K562 (cell line): ENCODE data around the gene MILR1. TPM values are rescaled to one million over a fixed set of nuclear protein-coding genes. Genes with fewer than 3 reads are reported as not detected.
A peak's percentile ranks its signal among the peaks of the same experiment; 100 is the strongest.

Experiments used
- ATAC-seq: fragments of 200-7000 bp; cut with Tn5 transposase; 3 replicates; pipeline ENCODE4 v1.9.1; 2020; ENCODE audit warnings: moderate library complexity
- BruUV-seq: library from RNA; stranded (reverse); fragments of 400-500 nt; replicated peaks from 2 replicates; lab custom pipeline; 2021; lab: Mats Ljungman, UMichigan
- CTCF ChIA-PET: fragments of 300-600 bp; formaldehyde crosslinking; extraction: SDS; loops from one replicate; lab custom pipeline; 2021; ENCODE audit warnings: low intra/inter-chr PET ratio; lab: Yijun Ruan, JAX
- POLR2A ChIA-PET: fragments of 300-600, 350-650 bp; sonication (Branson Sonifier 250); formaldehyde crosslinking; extraction: SDS; loops from one replicate; lab custom pipeline; 2021; ENCODE audit warnings: antibody characterized with exemption, inconsistent platforms; lab: Yijun Ruan, JAX
- DNase-seq, 4 experiments: peaks; one replicate each; pipeline versions ENCODE4 v3.0.0 to v3.0.0-alpha.2; 2011 to 2018; ENCODE audit warnings: low spot score in 3 of 4, mixed read lengths in 3 of 4; ENCODE audit errors: extremely low read depth in 1 of 4
- FAIRE-seq: peaks from 2 replicates; lab custom pipeline; 2011; peaks lifted over from hg19 to GRCh38; lab: Jason Lieb, UNC
- H2AFZ ChIP-seq: 2 replicates; pipeline ENCODE4 v1.6.0; 2011; ENCODE audit warnings: low read depth, low read length, control low read depth, inconsistent platforms
- H3K27ac ChIP-seq: fragments of 200-600 bp; 3 replicates; pipeline ENCODE4 v1.8.0; 2011; ENCODE audit warnings: low read depth, mild to moderate bottlenecking, control low read depth, inconsistent platforms, low read length, moderate library complexity, mixed read lengths; ENCODE audit errors: extremely low read depth
- H3K27me3 ChIP-seq, 2 experiments: fragments of 300-600 bp in 1 of 2; 2 replicates in 1 of 2; 3 replicates in 1 of 2; pipeline versions ENCODE4 v1.6.0 to v1.8.0; 2011; ENCODE audit warnings: inconsistent platforms in 2 of 2, low read length in 2 of 2, mild to moderate bottlenecking in 1 of 2, mixed read lengths in 1 of 2, moderate library complexity in 1 of 2; ENCODE audit not compliant: control insufficient read depth in 2 of 2, insufficient read depth in 2 of 2
- H3K36me3 ChIP-seq: fragments of 300-600 bp; 3 replicates; pipeline ENCODE4 v1.8.0; 2011; ENCODE audit warnings: mild to moderate bottlenecking, low read length, inconsistent platforms; ENCODE audit not compliant: control insufficient read depth, insufficient read depth
- H3K4me1 ChIP-seq, 2 experiments: fragments of 200-600 bp in 1 of 2; replicated peaks in 1 of 2; 2 replicates in 1 of 2; 3 replicates in 1 of 2; pipeline versions ENCODE4 v1.5.1 to v1.8.0; 2011; ENCODE audit warnings: inconsistent platforms in 2 of 2, low read length in 2 of 2, mild to moderate bottlenecking in 1 of 2, mixed read lengths in 1 of 2, moderate library complexity in 1 of 2; ENCODE audit not compliant: control insufficient read depth in 2 of 2, insufficient read depth in 2 of 2
- H3K4me2 ChIP-seq: 2 replicates; pipeline ENCODE4 v1.6.1; 2011; ENCODE audit warnings: low read length, control low read depth, inconsistent platforms, mixed read lengths; ENCODE audit not compliant: insufficient read depth
- H3K4me3 ChIP-seq: fragments of 200-600 bp; sonication (generic), shearing (Covaris generic); 2 replicates; pipeline ENCODE4 v1.5.1; 2016; ENCODE audit warnings: control low read depth, inconsistent platforms
- H3K79me2 ChIP-seq: fragments of 200-600 bp; 3 replicates; pipeline ENCODE4 v1.8.0; 2011; ENCODE audit warnings: low read length, inconsistent platforms; ENCODE audit not compliant: control insufficient read depth, insufficient read depth
- H3K9ac ChIP-seq, 2 experiments: 2 replicates each; pipeline versions ENCODE4 v1.6.0 to v1.6.1; 2011; ENCODE audit warnings: low read depth in 2 of 2, low read length in 2 of 2, control low read depth in 1 of 2, inconsistent platforms in 1 of 2, mild to moderate bottlenecking in 1 of 2, mixed read lengths in 1 of 2; ENCODE audit not compliant: insufficient read depth in 1 of 2
- H3K9me1 ChIP-seq: one replicate; pipeline ENCODE4 v1.6.0; 2011; ENCODE audit warnings: inconsistent platforms, mild to moderate bottlenecking, low read length, moderate library complexity; ENCODE audit not compliant: control insufficient read depth, insufficient read depth
- H3K9me3 ChIP-seq: replicated peaks from 2 replicates; pipeline ENCODE4 v1.5.1; 2011; ENCODE audit warnings: low read depth, low read length, inconsistent platforms; ENCODE audit not compliant: control insufficient read depth, insufficient read depth
- H4K20me1 ChIP-seq: replicated peaks from 2 replicates; pipeline ENCODE4 v1.6.1; 2011; ENCODE audit warnings: low read length, inconsistent platforms, mixed read lengths; ENCODE audit not compliant: control insufficient read depth, insufficient read depth
- ARID2 ChIP-seq: fragments of 450-650 bp; IDR thresholded peaks from 2 replicates; pipeline ENCODE4 v1.6.1; 2017; ENCODE audit warnings: antibody characterized with exemption, mild to moderate bottlenecking
- CEBPG ChIP-seq, 3 experiments: fragments of 200-800 bp in 1 of 3; sonication (Bioruptor generic) in 1 of 3; sonication (generic) in 1 of 3; formaldehyde crosslinking in 1 of 3; IDR thresholded peaks in 2 of 3; conservative IDR thresholded peaks in 1 of 3; 2 replicates each; pipeline versions ENCODE4 v1.6.1 to v1.8.0; 2016 to 2022; ENCODE audit warnings: missing compliant biosample characterization in 2 of 3, missing genetic modification characterization in 2 of 3, mild to moderate bottlenecking in 1 of 3, missing genetic modification reagents in 1 of 3
- HMGXB4 ChIP-seq: sonication (generic); formaldehyde crosslinking; IDR thresholded peaks from 2 replicates; pipeline ENCODE4 v1.8.1; 2023; ENCODE audit warnings: mild to moderate bottlenecking, missing genetic modification reagents
- MTA2 ChIP-seq: fragments of 450-650 bp; IDR thresholded peaks from 2 replicates; pipeline ENCODE4 v1.6.1; 2016; ENCODE audit warnings: low read depth
- PKNOX1 ChIP-seq: fragments of 450-650 bp; IDR thresholded peaks from 2 replicates; pipeline ENCODE4 v1.6.1; 2016
- RAD21 ChIP-seq, 2 experiments: fragments of 250-450 bp in 1 of 2; fragments of 450-650 bp in 1 of 2; sonication (Bioruptor Pico) in 1 of 2; formaldehyde crosslinking in 1 of 2; IDR thresholded peaks in 1 of 2; conservative IDR thresholded peaks in 1 of 2; 2 replicates each; pipeline versions ENCODE4 v1.4.0 to v1.8.0; 2020 to 2022; ENCODE audit warnings: mild to moderate bottlenecking in 2 of 2, moderate library complexity in 1 of 2
- RB1 ChIP-seq: fragments of 450-650 bp; IDR thresholded peaks from 2 replicates; pipeline ENCODE4 v1.6.1; 2017; ENCODE audit warnings: low read depth, mild to moderate bottlenecking
- TEAD1 ChIP-seq, 2 experiments: fragments of 450-650 bp in 1 of 2; sonication (generic) in 1 of 2; formaldehyde crosslinking; IDR thresholded peaks; 2 replicates each; pipeline versions ENCODE4 v1.4.0 to v1.8.0; 2020 to 2022; ENCODE audit warnings: mild to moderate bottlenecking in 2 of 2, missing genetic modification reagents in 1 of 2
- ZBTB8A ChIP-seq: fragments of 450-650 bp; IDR thresholded peaks from 2 replicates; pipeline ENCODE4 v1.6.1; 2018; ENCODE audit warnings: mild to moderate bottlenecking, moderate library complexity; ENCODE audit not compliant: partially characterized antibody
- ZKSCAN1 ChIP-seq: fragments of 150-350 bp; IDR thresholded peaks from 2 replicates; pipeline ENCODE4 v1.6.1; 2016; ENCODE audit warnings: low read depth, low read length
- ZKSCAN8 ChIP-seq: fragments of 200-800 bp; sonication (Bioruptor generic); IDR thresholded peaks from 2 replicates; pipeline ENCODE4 v1.6.1; 2016; ENCODE audit warnings: missing genetic modification characterization, missing compliant biosample characterization
- ZNF197 ChIP-seq: fragments of 200-800 bp; sonication (Bioruptor generic); IDR thresholded peaks from 2 replicates; pipeline ENCODE4 v1.6.1; 2016; ENCODE audit warnings: low read depth, missing genetic modification characterization, missing compliant biosample characterization
- ZNF395 ChIP-seq: fragments of 200-800 bp; sonication (Bioruptor generic); IDR thresholded peaks from 2 replicates; pipeline ENCODE4 v1.6.1; 2017; ENCODE audit warnings: missing genetic modification characterization, missing compliant biosample characterization
- WGBS: fragments of 100-300 bp; shearing (Covaris generic); methylation state at CpG from one replicate; pipeline ENCODE4 v1.1.6; 2016; ENCODE audit warnings: low coverage, mixed read lengths; ENCODE audit not compliant: insufficient coverage; ENCODE audit errors: missing lambda C conversion rate; 5-methylcytosine and 5-hydroxymethylcytosine counted together
- in situ Hi-C: fragments of 300-500 bp; cut with MboI; formaldehyde crosslinking; loops from 4 replicates; pipeline ENCODE4 v1.15.0; 2018; ENCODE audit warnings: inconsistent platforms, mixed read lengths
- intact Hi-C: fragments of 100-400 bp; cut with micrococcal nuclease; formaldehyde crosslinking; loops from 2 replicates; pipeline ENCODE4 v1.14.2; 2022
- polyA plus RNA-seq, 8 experiments: library from polyadenylated mRNA; depleted of rRNA in 4 of 8; stranded (reverse) in 5 of 8; unstranded in 3 of 8; fragments of >200 nt; fragmentation: Nextera tagmentation in 2 of 8; fragmentation: Illumina TruSeq in 1 of 8; extraction: Ambion mirVana in 2 of 8; extraction: Trizol in 1 of 8; gene quantifications; 2 replicates each; pipeline versions ENCODE4 v1.2.1 to v1.2.3, GENCODE V29; 2011 to 2014; ENCODE audit warnings: inconsistent platforms in 1 of 8, missing spikeins in 1 of 8
- total RNA-seq, 7 experiments: library from RNA; depleted of rRNA in 6 of 7; stranded (reverse); fragments of >200 nt in 6 of 7; fragmentation: Illumina TruSeq in 2 of 7; extraction: Trizol in 2 of 7; gene quantifications; 2 replicates each; pipeline versions ENCODE4 v1.2.1 to v1.2.3, GENCODE V29; 2011 to 2021; ENCODE audit warnings: low replicate concordance in 1 of 7

The MILR1 gene
- total and polyA plus RNA-seq, 9 of the 15 experiments (the other 6 are each of a cell fraction or from before 2014, with no cell fraction given): 3.8 to 14.1 (median 7.1) TPM

GRCh38 chr17:64420143-64420670, 28.7 kb upstream of the MILR1 start:
- intact Hi-C loops (loop anchor here (1.0 to 5.0 kb wide), 7 partner anchors 77 to 542 kb away; partner anchors contain the start of gene POLG2), in situ Hi-C loops (loop anchor here (5.0 to 10.0 kb wide), 3 partner anchors 72 to 545 kb away; no protein-coding TSS in a partner anchor)
- no peak overlapping the region for H2AFZ ChIP-seq
- no peaks in the 10 kb centered on the region for H3K27me3 ChIP-seq
- H3K27ac ChIP-seq: no peak overlapping the region
- no peak overlapping the region for H3K9ac ChIP-seq
- H3K4me3 ChIP-seq: no peak overlapping the region
- H3K36me3 ChIP-seq: no peaks in the 10 kb centered on the region
- peaks cover 0 to 9% of the 10 kb centered on the region in 2 experiments; a peak in 1 of 5 replicates for H3K4me1 ChIP-seq
- FAIRE-seq (no peak), DNase-seq (peak; percentile 59 to 83 (median 66)), ATAC-seq (peak; percentile 92)
- H3K4me2 ChIP-seq: no peak overlapping the region
- no peaks in the 10 kb centered on the region for H3K79me2 ChIP-seq
- no TSS peak for BruUV-seq
- H3K9me1 ChIP-seq: no peaks in the 10 kb centered on the region
- ChIA-PET CTCF (interaction anchor here (0.6 to 4.7 kb wide), 12 partner anchors 71 to 540 kb away, joined by 3 to 71 read pairs (median 4); partner anchors contain the start of genes DDX5 and POLG2), POLR2A (interaction anchor here (0.7 to 4.2 kb wide), 9 partner anchors 13 to 338 kb away, joined by 3 to 59 read pairs (median 3); partner anchors contain the start of genes CEP95, DDX5 and POLG2)
- H3K9me3 ChIP-seq: no peaks in the 10 kb centered on the region
- no peaks in the 10 kb centered on the region for H4K20me1 ChIP-seq
- WGBS: 15% methylated on average over 6 of the region's 6 CpGs
- no peak for TF ChIP-seq HMGXB4 (CRISPR knock-in tag)
- 0 out of 4 replicates have a peak, but pooled peaks of 1 of the 2 experiments have one; percentile 30 for TF ChIP-seq TEAD1 (CRISPR knock-in tag; IDR thresholded peaks at IDR 0.05)
- 0 out of 2 replicates have a peak, but pooled peaks have one; percentile 27 for TF ChIP-seq RB1
- peak; percentile 40 for TF ChIP-seq PKNOX1
- no peak for TF ChIP-seq MTA2
- TF ChIP-seq ARID2: peak; percentile 59; the same call in 1 of the 2 replicates
- TF ChIP-seq ZNF395: no peak
- TF ChIP-seq ZNF197 (CRISPR knock-in tag): no peak
- TF ChIP-seq ZBTB8A: no peak
- peak; percentile 94 to 95 for TF ChIP-seq RAD21 (CRISPR knock-in tag; conservative IDR thresholded peaks at IDR 0.05 in 1 of 2, IDR thresholded peaks at IDR 0.05 in 1 of 2)
- TF ChIP-seq ZKSCAN1: no peak
- TF ChIP-seq ZKSCAN8 (CRISPR knock-in tag): no peak
- TF ChIP-seq CEBPG (CRISPR knock-in tag; IDR thresholded peaks at IDR 0.05): no peak
- TF ChIP-seq CEBPG (tag; conservative IDR thresholded peaks at IDR 0.05 in 1 of 2, IDR thresholded peaks at IDR 0.05 in 1 of 2): 0 out of 4 replicates have a peak, but pooled peaks of 1 of the 2 experiments have one; percentile 15
